Measurements from ENCODE around the gene IMMP2L.

IMMP2L gene

GRCh38 chr7:111045449-111045848 is 516.8 kb downstream of the IMMP2L start:
- Mint-ChIP-seq H3K4me1 (ENCODE audit: low read depth) (peaks cover 18% of the 10 kb centered on the region), H3K36me3 (ENCODE audit: low read depth) (no peaks in the 10 kb centered on the region), H3K4me3 (no peak overlapping the region), H3K27ac (no peak overlapping the region), H3K9me3 (no peaks in the 10 kb centered on the region), H3K27me3 (no peaks in the 10 kb centered on the region)
- no peak for DNase-seq

GRCh38 chr7:111043561-111043960 is 518.7 kb downstream of the IMMP2L start:
- Mint-ChIP-seq H3K9me3 (no peaks in the 10 kb centered on the region), H3K27ac (no peak overlapping the region), H3K4me3 (no peak overlapping the region), H3K36me3 (ENCODE audit: low read depth) (no peaks in the 10 kb centered on the region), H3K27me3 (no peaks in the 10 kb centered on the region), H3K4me1 (ENCODE audit: low read depth) (peaks cover 16% of the 10 kb centered on the region)
- no peak for DNase-seq

DNA sequence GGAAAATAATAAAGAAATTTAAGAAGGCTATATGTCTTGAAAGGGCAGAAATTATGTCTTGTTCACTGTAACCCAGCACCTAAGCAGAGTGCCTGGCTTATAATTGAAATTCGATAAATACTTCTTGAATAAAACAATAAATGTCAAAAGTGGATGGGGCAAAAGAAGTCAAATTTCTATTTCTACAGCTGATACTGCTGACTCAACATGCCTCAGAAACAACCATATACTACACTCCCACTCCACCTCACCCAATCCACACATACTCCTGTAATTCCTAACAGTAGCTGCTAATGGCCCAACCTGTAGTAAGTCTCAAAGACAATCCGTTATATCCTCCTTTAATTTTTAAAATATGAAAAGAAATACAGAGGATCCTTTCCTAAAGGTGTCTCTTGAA is 519.5 kb downstream of the IMMP2L start:
- peaks cover 23% of the 10 kb centered on the region for H3K4me1 Mint-ChIP-seq (ENCODE audit: low read depth)
- no peak for DNase-seq
- no peaks in the 10 kb centered on the region for H3K9me3 Mint-ChIP-seq
- no peaks in the 10 kb centered on the region for H3K36me3 Mint-ChIP-seq (ENCODE audit: low read depth)
- no peak overlapping the region for H3K4me3 Mint-ChIP-seq
- H3K27ac Mint-ChIP-seq, result no peak overlapping the region
- H3K27me3 Mint-ChIP-seq, result no peaks in the 10 kb centered on the region

GRCh38 chr7:111041577-111041976 is 520.7 kb downstream of the IMMP2L start:
- no peak for DNase-seq
- Mint-ChIP-seq H3K4me1 (ENCODE audit: low read depth) (peaks cover 29% of the 10 kb centered on the region), H3K9me3 (no peaks in the 10 kb centered on the region), H3K36me3 (ENCODE audit: low read depth) (no peaks in the 10 kb centered on the region), H3K27me3 (no peaks in the 10 kb centered on the region), H3K4me3 (peak overlapping the region; percentile 5), H3K27ac (peak overlapping the region; percentile 87)

- Mint-ChIP-seq H3K4me3 (no peak overlapping the region), H3K9me3 (no peaks in the 10 kb centered on the region), H3K27ac (no peak overlapping the region), H3K4me1 (ENCODE audit: low read depth) (peaks cover 27% of the 10 kb centered on the region), H3K27me3 (no peaks in the 10 kb centered on the region), H3K36me3 (ENCODE audit: low read depth) (no peaks in the 10 kb centered on the region)
- no peak for DNase-seq
Measured at GRCh38 chr7:111038185-111038584, 524.1 kb downstream of the IMMP2L start.

GRCh38 chr7:111031916-111032315 is 530.4 kb downstream of the IMMP2L start:
- no peak overlapping the region for H3K4me3 Mint-ChIP-seq
- no peak for DNase-seq
- no peaks in the 10 kb centered on the region for H3K36me3 Mint-ChIP-seq (ENCODE audit: low read depth)
- H3K9me3 Mint-ChIP-seq, result no peaks in the 10 kb centered on the region
- peaks cover 42% of the 10 kb centered on the region for H3K4me1 Mint-ChIP-seq (ENCODE audit: low read depth)
- no peaks in the 10 kb centered on the region for H3K27me3 Mint-ChIP-seq
- H3K27ac Mint-ChIP-seq, result no peak overlapping the region

- Mint-ChIP-seq H3K27me3 (no peaks in the 10 kb centered on the region), H3K36me3 (ENCODE audit: low read depth) (no peaks in the 10 kb centered on the region), H3K27ac (peak overlapping the region; percentile 98), H3K4me3 (peak overlapping the region; percentile 62), H3K4me1 (ENCODE audit: low read depth) (peaks cover 58% of the 10 kb centered on the region), H3K9me3 (no peaks in the 10 kb centered on the region)
- no peak for DNase-seq
Measured at GRCh38 chr7:111030336-111030735, 532.0 kb downstream of the IMMP2L start.

GRCh38 chr7:111029574-111030251 is 532.6 kb downstream of the IMMP2L start:
- Mint-ChIP-seq H3K4me1 (ENCODE audit: low read depth) (peaks cover 64% of the 10 kb centered on the region), H3K9me3 (no peaks in the 10 kb centered on the region), H3K27ac (peak overlapping the region; percentile 98), H3K4me3 (peak overlapping the region; percentile 62), H3K36me3 (ENCODE audit: low read depth) (no peaks in the 10 kb centered on the region), H3K27me3 (no peaks in the 10 kb centered on the region)
- no peak for DNase-seq

DNA sequence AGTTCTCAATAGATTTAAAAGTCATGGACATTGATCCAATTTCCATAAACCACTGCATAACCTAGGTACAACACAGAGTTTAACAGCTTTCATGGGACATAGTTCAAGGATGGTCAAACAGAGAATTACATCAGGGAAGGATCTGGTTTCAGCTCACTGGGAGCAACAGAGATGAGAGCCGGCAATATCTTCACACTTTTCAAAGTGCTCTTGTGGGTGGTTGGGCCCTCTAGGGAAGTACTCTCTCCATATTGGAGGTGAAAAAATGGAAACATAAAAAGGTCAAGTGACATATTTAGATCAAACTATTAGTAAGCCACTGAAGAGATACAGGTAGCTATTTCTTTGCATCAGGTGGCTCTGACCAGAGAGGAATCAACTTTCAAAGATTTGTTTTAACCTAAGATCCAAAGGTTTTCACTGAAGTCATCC is 533.1 kb downstream of the IMMP2L start:
- peak overlapping the region; percentile 98 for H3K27ac Mint-ChIP-seq
- H3K27me3 Mint-ChIP-seq, result no peaks in the 10 kb centered on the region
- no peaks in the 10 kb centered on the region for H3K36me3 Mint-ChIP-seq (ENCODE audit: low read depth)
- peaks cover 69% of the 10 kb centered on the region for H3K4me1 Mint-ChIP-seq (ENCODE audit: low read depth)
- DNase-seq, result no peak
- no peaks in the 10 kb centered on the region for H3K9me3 Mint-ChIP-seq
- peak overlapping the region; percentile 40 for H3K4me3 Mint-ChIP-seq

DNA sequence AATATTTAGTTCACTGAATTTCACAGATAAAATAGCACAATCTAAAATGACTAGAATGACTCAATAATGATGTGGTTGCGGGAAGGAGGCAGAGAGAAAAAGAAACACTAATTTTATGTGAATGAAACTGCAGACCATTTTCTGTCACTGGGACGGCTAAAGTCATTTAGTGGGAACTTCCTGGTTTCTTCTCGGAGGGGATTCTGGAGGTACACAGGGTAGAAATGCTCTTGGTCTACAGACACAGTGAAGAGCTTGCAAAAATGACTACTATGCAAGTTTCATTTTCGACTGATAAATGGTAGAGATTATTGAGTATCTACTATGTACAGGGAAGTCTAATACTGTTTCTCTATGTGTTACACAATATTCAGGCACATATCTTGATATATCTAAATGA is 534.9 kb downstream of the IMMP2L start:
- Mint-ChIP-seq H3K36me3 (ENCODE audit: low read depth) (peaks cover 4% of the 10 kb centered on the region), H3K27me3 (no peaks in the 10 kb centered on the region), H3K9me3 (peaks cover 4% of the 10 kb centered on the region), H3K4me3 (peak overlapping the region; percentile 5), H3K4me1 (ENCODE audit: low read depth) (peaks cover 83% of the 10 kb centered on the region), H3K27ac (peak overlapping the region; percentile 75)
- no peak for DNase-seq

GRCh38 chr7:111026806-111027205 is 535.5 kb downstream of the IMMP2L start:
- H3K4me1 Mint-ChIP-seq (ENCODE audit: low read depth), result peaks cover 86% of the 10 kb centered on the region
- DNase-seq, result no peak
- peaks cover 7% of the 10 kb centered on the region for H3K9me3 Mint-ChIP-seq
- peak overlapping the region; percentile 68 for H3K27ac Mint-ChIP-seq
- H3K27me3 Mint-ChIP-seq, result no peaks in the 10 kb centered on the region
- no peak overlapping the region for H3K4me3 Mint-ChIP-seq
- H3K36me3 Mint-ChIP-seq (ENCODE audit: low read depth), result peaks cover 10% of the 10 kb centered on the region

DNA sequence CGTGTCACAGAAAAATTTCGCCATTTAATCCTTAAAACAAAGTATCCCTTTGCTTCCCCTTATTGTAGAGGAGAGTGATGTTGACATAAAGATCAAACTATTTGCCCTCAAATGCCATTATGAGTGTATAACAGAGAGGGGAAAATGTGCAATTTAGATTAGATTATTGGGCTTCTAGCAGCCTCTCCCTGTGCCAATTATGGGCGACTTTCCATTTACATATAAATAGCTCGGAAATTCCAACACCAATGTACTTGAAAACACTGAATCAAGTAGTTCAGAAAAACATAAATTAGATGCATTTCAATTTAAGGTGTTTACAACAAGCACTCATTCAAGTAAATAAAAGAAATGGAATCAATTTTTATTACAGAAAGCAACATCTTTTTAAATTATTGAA is 535.9 kb downstream of the IMMP2L start:
- DNase-seq, result no peak
- Mint-ChIP-seq H3K9me3 (peaks cover 9% of the 10 kb centered on the region), H3K36me3 (ENCODE audit: low read depth) (peaks cover 12% of the 10 kb centered on the region), H3K27ac (peak overlapping the region; percentile 68), H3K27me3 (no peaks in the 10 kb centered on the region), H3K4me3 (no peak overlapping the region), H3K4me1 (ENCODE audit: low read depth) (peaks cover 85% of the 10 kb centered on the region)

GRCh38 chr7:111025006-111025405 is 537.3 kb downstream of the IMMP2L start:
- no peaks in the 10 kb centered on the region for H3K27me3 Mint-ChIP-seq
- peak overlapping the region; percentile 85 for H3K27ac Mint-ChIP-seq
- peaks cover 16% of the 10 kb centered on the region for H3K36me3 Mint-ChIP-seq (ENCODE audit: low read depth)
- H3K9me3 Mint-ChIP-seq, result peaks cover 13% of the 10 kb centered on the region
- peak overlapping the region; percentile 3 for H3K4me3 Mint-ChIP-seq
- peaks cover 89% of the 10 kb centered on the region for H3K4me1 Mint-ChIP-seq (ENCODE audit: low read depth)
- no peak for DNase-seq

DNA sequence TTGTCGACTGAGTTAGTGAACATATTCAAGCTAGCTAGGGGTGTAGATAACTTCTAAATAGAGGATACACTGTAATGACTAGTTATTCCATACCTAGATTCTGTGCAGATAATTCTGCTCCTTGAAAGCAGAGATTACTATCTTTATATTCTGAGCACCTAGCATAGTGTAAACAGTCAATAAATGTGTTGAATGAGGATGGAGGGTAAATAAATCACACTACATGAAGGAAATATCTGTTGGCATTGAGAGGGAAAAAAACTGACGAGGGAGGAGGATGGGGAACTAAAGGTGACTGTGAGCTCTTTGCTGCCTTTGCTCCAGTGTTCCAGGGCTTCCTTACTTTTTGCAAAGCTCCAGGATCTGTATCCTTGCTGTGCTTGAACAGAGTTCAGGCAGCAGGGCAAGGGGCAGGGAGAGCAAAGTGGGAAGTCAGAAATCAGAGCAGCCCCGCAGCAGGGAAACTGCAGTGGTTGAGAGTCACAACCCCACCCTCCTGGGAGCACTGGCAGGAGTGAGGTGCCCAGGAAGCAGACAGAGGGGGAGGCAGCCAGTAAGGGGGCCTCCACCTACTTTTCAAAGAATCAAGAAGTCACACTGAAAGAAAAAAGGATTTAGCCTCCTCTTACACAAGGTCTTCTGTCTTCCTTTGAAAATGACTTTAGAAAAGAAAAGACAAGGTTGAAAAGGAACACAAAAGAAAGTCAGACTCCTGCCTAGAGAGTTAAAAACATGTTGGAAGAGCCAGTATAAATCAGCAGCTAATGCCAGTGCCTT is 543.1 kb downstream of the IMMP2L start:
- H3K27ac Mint-ChIP-seq, result peak overlapping the region; percentile 12
- H3K27me3 Mint-ChIP-seq, result no peaks in the 10 kb centered on the region
- H3K36me3 Mint-ChIP-seq (ENCODE audit: low read depth), result peaks cover 17% of the 10 kb centered on the region
- DNase-seq, result no peak
- peak overlapping the region; percentile 0 for H3K4me3 Mint-ChIP-seq
- peaks cover 81% of the 10 kb centered on the region for H3K4me1 Mint-ChIP-seq (ENCODE audit: low read depth)
- H3K9me3 Mint-ChIP-seq, result peaks cover 13% of the 10 kb centered on the region

DNA sequence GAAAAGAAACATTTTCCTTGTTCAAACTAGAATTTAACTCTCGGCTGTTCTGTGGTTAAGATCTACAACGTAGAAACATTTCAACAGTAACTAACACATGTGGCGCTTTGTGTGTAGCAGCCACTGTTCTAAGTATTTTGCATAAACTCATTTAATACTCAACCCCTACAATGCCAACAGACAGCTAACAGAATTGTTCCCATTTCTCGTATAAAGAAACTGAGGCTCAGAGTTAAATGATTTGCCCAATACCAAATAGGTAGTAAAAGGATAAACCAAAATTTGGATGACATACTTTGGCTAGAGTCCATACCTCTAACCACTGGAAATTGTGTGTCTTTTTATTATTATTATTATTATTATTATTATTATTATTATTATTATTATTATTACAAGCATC is 543.8 kb downstream of the IMMP2L start:
- Mint-ChIP-seq H3K4me1 (ENCODE audit: low read depth) (peaks cover 81% of the 10 kb centered on the region), H3K4me3 (no peak overlapping the region), H3K27me3 (no peaks in the 10 kb centered on the region), H3K27ac (no peak overlapping the region), H3K9me3 (peaks cover 13% of the 10 kb centered on the region), H3K36me3 (ENCODE audit: low read depth) (peaks cover 17% of the 10 kb centered on the region)
- no peak for DNase-seq

Measured in activated T-cell treated with anti-CD3 and anti-CD28 coated beads, Interleukin-2, amount 50 U/mL, for 24 hours (primary cell).